ENCODE results near the gene SP2.

Gene SP2

GRCh38 chr17:47871048-47871447 is 25.0 kb upstream of the SP2 start:
- DNase-seq, result no peak

- DNase-seq, result no peak
Observed at GRCh38 chr17:47872019-47872650, 23.9 kb upstream of the SP2 start.

GRCh38 chr17:47872651-47873161 is 23.3 kb upstream of the SP2 start:
- no peak for DNase-seq

- no peak for DNase-seq
Observed at GRCh38 chr17:47873200-47874090, 22.6 kb upstream of the SP2 start.

- no peak for DNase-seq
Observed at GRCh38 chr17:47875011-47875985, 20.7 kb upstream of the SP2 start.

- no peak for DNase-seq
Observed at GRCh38 chr17:47877368-47878034, 18.5 kb upstream of the SP2 start.

- no peak for DNase-seq
Observed at GRCh38 chr17:47878203-47879027, 17.6 kb upstream of the SP2 start.

GRCh38 chr17:47879028-47879585 is 16.9 kb upstream of the SP2 start:
- DNase-seq, result no peak

GRCh38 chr17:47879776-47880454 is 16.1 kb upstream of the SP2 start:
- no peak for DNase-seq

GRCh38 chr17:47882247-47882646 is 13.8 kb upstream of the SP2 start:
- DNase-seq, result no peak

GRCh38 chr17:47882695-47883588 is 13.1 kb upstream of the SP2 start:
- DNase-seq, result no peak

GRCh38 chr17:47883589-47884426 is 12.2 kb upstream of the SP2 start:
- DNase-seq, result no peak

- no peak for DNase-seq
Observed at GRCh38 chr17:47884427-47884740, 11.7 kb upstream of the SP2 start.

GRCh38 chr17:47884905-47885730 is 10.9 kb upstream of the SP2 start:
- DNase-seq, result no peak

- no peak for DNase-seq
Observed at GRCh38 chr17:47888293-47888692, 7.7 kb upstream of the SP2 start.

- DNase-seq, result peak; percentile 91
Observed at GRCh38 chr17:47889734-47890529, 6.1 kb upstream of the SP2 start.

Measured in activated naive CD4-positive, alpha-beta T cell treated with anti-CD3 and anti-CD28 coated beads, Interleukin-2, amount 50 U/mL, for 16 hours (primary cell).